ENCODE data around the gene PIK3AP1. TPM values are rescaled to one million over a fixed set of nuclear protein-coding genes. Genes with fewer than 3 reads are reported as not detected.
A peak's percentile ranks its signal among the peaks of the same experiment; 100 is the strongest.

The PIK3AP1 gene
- total and polyA plus RNA-seq, 2 of the 13 experiments (the other 11 are each of a cell fraction or from before 2014, with no cell fraction given) = 3.6 to 13.8 TPM

DNA sequence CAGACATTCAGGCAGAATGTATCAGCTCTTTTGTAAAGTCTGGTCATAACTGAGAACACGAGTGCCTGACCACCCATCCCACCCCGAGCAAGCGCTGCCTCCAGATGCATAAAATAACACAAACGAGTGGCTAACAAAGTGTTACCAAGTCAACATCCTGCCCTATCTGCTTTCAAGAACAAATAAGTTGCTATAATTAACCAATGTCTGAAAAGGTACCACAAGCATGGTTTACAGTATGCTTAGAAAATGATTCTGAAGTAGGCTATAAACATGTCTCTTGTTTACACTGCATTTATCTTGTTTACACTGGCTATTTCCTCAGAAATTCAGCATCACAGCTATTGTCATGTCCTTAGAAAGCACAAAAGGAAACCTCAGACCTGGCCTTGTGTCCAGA lies 49.5 kb downstream of the PIK3AP1 start (continued):
- TF ChIP-seq, protein P1, sequence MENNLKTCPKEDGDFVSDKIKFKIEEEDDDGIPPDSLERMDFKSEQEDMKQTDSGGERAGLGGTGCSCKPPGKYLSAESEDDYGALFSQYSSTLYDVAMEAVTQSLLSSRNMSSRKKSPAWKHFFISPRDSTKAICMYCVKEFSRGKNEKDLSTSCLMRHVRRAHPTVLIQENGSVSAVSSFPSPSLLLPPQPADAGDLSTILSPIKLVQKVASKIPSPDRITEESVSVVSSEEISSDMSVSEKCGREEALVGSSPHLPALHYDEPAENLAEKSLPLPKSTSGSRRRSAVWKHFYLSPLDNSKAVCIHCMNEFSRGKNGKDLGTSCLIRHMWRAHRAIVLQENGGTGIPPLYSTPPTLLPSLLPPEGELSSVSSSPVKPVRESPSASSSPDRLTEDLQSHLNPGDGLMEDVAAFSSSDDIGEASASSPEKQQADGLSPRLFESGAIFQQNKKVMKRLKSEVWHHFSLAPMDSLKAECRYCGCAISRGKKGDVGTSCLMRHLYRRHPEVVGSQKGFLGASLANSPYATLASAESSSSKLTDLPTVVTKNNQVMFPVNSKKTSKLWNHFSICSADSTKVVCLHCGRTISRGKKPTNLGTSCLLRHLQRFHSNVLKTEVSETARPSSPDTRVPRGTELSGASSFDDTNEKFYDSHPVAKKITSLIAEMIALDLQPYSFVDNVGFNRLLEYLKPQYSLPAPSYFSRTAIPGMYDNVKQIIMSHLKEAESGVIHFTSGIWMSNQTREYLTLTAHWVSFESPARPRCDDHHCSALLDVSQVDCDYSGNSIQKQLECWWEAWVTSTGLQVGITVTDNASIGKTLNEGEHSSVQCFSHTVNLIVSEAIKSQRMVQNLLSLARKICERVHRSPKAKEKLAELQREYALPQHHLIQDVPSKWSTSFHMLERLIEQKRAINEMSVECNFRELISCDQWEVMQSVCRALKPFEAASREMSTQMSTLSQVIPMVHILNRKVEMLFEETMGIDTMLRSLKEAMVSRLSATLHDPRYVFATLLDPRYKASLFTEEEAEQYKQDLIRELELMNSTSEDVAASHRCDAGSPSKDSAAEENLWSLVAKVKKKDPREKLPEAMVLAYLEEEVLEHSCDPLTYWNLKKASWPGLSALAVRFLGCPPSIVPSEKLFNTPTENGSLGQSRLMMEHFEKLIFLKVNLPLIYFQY (CRISPR knock-in tag; IDR thresholded peaks at IDR 0.05; ENCODE audit: borderline replicate concordance) = no peak
- TF ChIP-seq, protein P2, sequence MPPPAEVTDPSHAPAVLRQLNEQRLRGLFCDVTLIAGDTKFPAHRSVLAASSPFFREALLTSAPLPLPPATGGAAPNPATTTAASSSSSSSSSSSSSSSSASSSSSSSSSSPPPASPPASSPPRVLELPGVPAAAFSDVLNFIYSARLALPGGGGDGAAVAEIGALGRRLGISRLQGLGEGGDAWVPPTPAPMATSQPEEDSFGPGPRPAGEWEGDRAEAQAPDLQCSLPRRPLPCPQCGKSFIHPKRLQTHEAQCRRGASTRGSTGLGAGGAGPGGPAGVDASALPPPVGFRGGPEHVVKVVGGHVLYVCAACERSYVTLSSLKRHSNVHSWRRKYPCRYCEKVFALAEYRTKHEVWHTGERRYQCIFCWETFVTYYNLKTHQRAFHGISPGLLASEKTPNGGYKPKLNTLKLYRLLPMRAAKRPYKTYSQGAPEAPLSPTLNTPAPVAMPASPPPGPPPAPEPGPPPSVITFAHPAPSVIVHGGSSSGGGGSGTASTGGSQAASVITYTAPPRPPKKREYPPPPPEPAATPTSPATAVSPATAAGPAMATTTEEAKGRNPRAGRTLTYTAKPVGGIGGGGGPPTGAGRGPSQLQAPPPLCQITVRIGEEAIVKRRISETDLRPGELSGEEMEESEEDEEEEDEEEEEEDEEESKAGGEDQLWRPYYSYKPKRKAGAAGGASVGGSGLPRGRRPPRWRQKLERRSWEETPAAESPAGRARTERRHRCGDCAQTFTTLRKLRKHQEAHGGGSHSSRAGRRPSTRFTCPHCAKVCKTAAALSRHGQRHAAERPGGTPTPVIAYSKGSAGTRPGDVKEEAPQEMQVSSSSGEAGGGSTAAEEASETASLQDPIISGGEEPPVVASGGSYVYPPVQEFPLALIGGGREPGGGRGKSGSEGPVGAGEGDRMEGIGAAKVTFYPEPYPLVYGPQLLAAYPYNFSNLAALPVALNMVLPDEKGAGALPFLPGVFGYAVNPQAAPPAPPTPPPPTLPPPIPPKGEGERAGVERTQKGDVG (CRISPR knock-in tag; IDR thresholded peaks at IDR 0.05; ENCODE audit: borderline replicate concordance) = no peak
- TF ChIP-seq GLI4 (CRISPR knock-in tag; IDR thresholded peaks at IDR 0.05; ENCODE audit: borderline replicate concordance) = no peak
- TF ChIP-seq ZNF12 (CRISPR knock-in tag; IDR thresholded peaks at IDR 0.05) = no peak
- TF ChIP-seq, protein P3, sequence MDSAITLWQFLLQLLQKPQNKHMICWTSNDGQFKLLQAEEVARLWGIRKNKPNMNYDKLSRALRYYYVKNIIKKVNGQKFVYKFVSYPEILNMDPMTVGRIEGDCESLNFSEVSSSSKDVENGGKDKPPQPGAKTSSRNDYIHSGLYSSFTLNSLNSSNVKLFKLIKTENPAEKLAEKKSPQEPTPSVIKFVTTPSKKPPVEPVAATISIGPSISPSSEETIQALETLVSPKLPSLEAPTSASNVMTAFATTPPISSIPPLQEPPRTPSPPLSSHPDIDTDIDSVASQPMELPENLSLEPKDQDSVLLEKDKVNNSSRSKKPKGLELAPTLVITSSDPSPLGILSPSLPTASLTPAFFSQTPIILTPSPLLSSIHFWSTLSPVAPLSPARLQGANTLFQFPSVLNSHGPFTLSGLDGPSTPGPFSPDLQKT (CRISPR knock-in tag; IDR thresholded peaks at IDR 0.05; ENCODE audit: borderline replicate concordance) = no peak
- TF ChIP-seq ZNF260 (CRISPR knock-in tag; IDR thresholded peaks at IDR 0.05; ENCODE audit: borderline replicate concordance, low read depth) = no peak
- no peak for TF ChIP-seq POGZ (CRISPR knock-in tag; IDR thresholded peaks at IDR 0.05)
- no peak for TF ChIP-seq PRPF4 (IDR thresholded peaks at IDR 0.05; ENCODE audit: low read depth, low read length, poor library complexity, severe bottlenecking)
- TF ChIP-seq ZNF766 (CRISPR knock-in tag; IDR thresholded peaks at IDR 0.05; ENCODE audit: borderline replicate concordance) = 0 out of 2 replicates have a peak, but pooled peaks have one; percentile 35
- no peak for TF ChIP-seq KLF11 (CRISPR knock-in tag; IDR thresholded peaks at IDR 0.05)
- TF ChIP-seq ZNF598 (CRISPR knock-in tag; IDR thresholded peaks at IDR 0.05; ENCODE audit: borderline replicate concordance) = no peak
- no peak for TF ChIP-seq ASH2L (IDR thresholded peaks at IDR 0.05; ENCODE audit: insufficient read length, low read depth, low read length)
- TF ChIP-seq ZNF343 (CRISPR knock-in tag; IDR thresholded peaks at IDR 0.05) = no peak
- no peak for TF ChIP-seq ZNF17 (CRISPR knock-in tag; IDR thresholded peaks at IDR 0.05)
- TF ChIP-seq, protein P4, sequence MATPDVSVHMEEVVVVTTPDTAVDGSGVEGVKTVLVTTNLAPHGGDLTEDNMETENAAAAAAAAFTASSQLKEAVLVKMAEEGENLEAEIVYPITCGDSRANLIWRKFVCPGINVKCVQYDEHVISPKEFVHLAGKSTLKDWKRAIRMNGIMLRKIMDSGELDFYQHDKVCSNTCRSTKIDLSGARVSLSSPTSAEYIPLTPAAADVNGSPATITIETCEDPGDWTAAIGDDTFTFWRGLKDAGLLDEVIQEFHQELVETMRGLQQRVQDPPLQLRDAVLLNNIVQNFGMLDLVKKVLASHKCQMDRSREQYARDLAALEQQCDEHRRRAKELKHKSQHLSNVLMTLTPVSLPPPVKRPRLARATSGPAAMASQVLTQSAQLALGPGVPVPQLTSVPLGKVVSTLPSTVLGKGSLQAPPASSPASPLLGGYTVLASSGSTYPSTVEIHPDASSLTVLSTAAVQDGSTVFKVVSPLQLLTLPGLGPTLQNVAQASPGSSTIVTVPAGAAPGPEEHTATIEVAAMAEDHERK (CRISPR knock-in tag; IDR thresholded peaks at IDR 0.05; ENCODE audit: low read depth) = no peak
- TF ChIP-seq SMAD9 (CRISPR knock-in tag; IDR thresholded peaks at IDR 0.05) = no peak
- TF ChIP-seq TBL1XR1 (IDR thresholded peaks at IDR 0.05; ENCODE audit: borderline replicate concordance, low read length, partially characterized antibody) = peak; percentile 94
- peak; percentile 33; the same call in 1 of the 2 replicates for TF ChIP-seq RCOR2 (CRISPR knock-in tag; IDR thresholded peaks at IDR 0.05)
